PFSK-1 (cell line): ENCODE measurements around the gene JAG2.

Source experiments
- FOXP2 ChIP-seq: optimal IDR thresholded peaks from 2 replicates; pipeline ENCODE3; 2011; ENCODE audit warnings: borderline replicate concordance, control low read depth, inconsistent platforms; ENCODE audit not compliant: insufficient read depth; ENCODE audit errors: extremely low read length, extremely low read depth
- POLR2AphosphoS5 ChIP-seq: IDR thresholded peaks from 2 replicates; pipeline ENCODE4 v1.6.1; 2012; ENCODE audit warnings: low read depth, mild to moderate bottlenecking, control low read depth, low read length, moderate library complexity
- SIN3A ChIP-seq: IDR thresholded peaks from 2 replicates; pipeline ENCODE4 v1.6.1; 2012; ENCODE audit warnings: mild to moderate bottlenecking, low read length, moderate library complexity, borderline replicate concordance; ENCODE audit not compliant: insufficient read depth
- TAF1 ChIP-seq: IDR thresholded peaks from 2 replicates; pipeline ENCODE4 v1.6.1; 2012; ENCODE audit warnings: low read length, control low read depth, borderline replicate concordance; ENCODE audit not compliant: insufficient read depth
- TF ChIP-seq, protein P1 (sequence below), 2 experiments: IDR thresholded peaks; 2 replicates each; pipeline versions ENCODE4 v1.6.1 to v1.8.0; 2011 to 2012; ENCODE audit warnings: low read depth in 2 of 2, low read length in 2 of 2, control low read depth in 1 of 2, inconsistent platforms in 1 of 2, mild to moderate bottlenecking in 1 of 2, moderate library complexity in 1 of 2; ENCODE audit not compliant: insufficient read depth in 1 of 2

Gene JAG2

GRCh38 chr14:105197211-105197641, 28.6 kb upstream of the JAG2 start:
- TF ChIP-seq SIN3A = peak; percentile 78; the same call in 1 of the 2 replicates
- TF ChIP-seq, protein P1, sequence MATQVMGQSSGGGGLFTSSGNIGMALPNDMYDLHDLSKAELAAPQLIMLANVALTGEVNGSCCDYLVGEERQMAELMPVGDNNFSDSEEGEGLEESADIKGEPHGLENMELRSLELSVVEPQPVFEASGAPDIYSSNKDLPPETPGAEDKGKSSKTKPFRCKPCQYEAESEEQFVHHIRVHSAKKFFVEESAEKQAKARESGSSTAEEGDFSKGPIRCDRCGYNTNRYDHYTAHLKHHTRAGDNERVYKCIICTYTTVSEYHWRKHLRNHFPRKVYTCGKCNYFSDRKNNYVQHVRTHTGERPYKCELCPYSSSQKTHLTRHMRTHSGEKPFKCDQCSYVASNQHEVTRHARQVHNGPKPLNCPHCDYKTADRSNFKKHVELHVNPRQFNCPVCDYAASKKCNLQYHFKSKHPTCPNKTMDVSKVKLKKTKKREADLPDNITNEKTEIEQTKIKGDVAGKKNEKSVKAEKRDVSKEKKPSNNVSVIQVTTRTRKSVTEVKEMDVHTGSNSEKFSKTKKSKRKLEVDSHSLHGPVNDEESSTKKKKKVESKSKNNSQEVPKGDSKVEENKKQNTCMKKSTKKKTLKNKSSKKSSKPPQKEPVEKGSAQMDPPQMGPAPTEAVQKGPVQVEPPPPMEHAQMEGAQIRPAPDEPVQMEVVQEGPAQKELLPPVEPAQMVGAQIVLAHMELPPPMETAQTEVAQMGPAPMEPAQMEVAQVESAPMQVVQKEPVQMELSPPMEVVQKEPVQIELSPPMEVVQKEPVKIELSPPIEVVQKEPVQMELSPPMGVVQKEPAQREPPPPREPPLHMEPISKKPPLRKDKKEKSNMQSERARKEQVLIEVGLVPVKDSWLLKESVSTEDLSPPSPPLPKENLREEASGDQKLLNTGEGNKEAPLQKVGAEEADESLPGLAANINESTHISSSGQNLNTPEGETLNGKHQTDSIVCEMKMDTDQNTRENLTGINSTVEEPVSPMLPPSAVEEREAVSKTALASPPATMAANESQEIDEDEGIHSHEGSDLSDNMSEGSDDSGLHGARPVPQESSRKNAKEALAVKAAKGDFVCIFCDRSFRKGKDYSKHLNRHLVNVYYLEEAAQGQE (IDR thresholded peaks at IDR 0.05; ENCODE audit: insufficient read depth in 1 of 2, low read depth in 2 of 2, low read length in 2 of 2) = no peak

GRCh38 chr14:105196265-105196960, 27.8 kb upstream of the JAG2 start:
- TF ChIP-seq FOXP2 = no peak
- TF ChIP-seq POLR2AphosphoS5 = no peak
- TF ChIP-seq TAF1 = no peak
- TF ChIP-seq SIN3A = no peak
- TF ChIP-seq, protein P1 (IDR thresholded peaks at IDR 0.05; ENCODE audit: insufficient read depth in 1 of 2, low read depth in 2 of 2, low read length in 2 of 2) = no peak

GRCh38 chr14:105195522-105196264, 27.1 kb upstream of the JAG2 start:
- TF ChIP-seq SIN3A (no peak), TAF1 (no peak), FOXP2 (no peak), POLR2AphosphoS5 (no peak)
- TF ChIP-seq, protein P1 (IDR thresholded peaks at IDR 0.05; ENCODE audit: insufficient read depth in 1 of 2, low read depth in 2 of 2, low read length in 2 of 2) = no peak

- no peak for TF ChIP-seq SIN3A
- no peak for TF ChIP-seq POLR2AphosphoS5
- TF ChIP-seq FOXP2 = no peak
- no peak for TF ChIP-seq TAF1
- TF ChIP-seq, protein P1 (IDR thresholded peaks at IDR 0.05; ENCODE audit: insufficient read depth in 1 of 2, low read depth in 2 of 2, low read length in 2 of 2) = no peak
Measured at GRCh38 chr14:105195051-105195450, 26.5 kb upstream of the JAG2 start.
